DND-41 (cell line): ENCODE measurements around the gene MACF1.

Experiments used
- ATAC-seq: fragments of 200-7000 bp; cut with Tn5 transposase; 3 replicates; pipeline ENCODE4 v1.9.1; 2021; ENCODE audit warnings: low read depth; ENCODE audit not compliant: insufficient read depth
- DNase-seq: peaks from one replicate; pipeline ENCODE4 v3.0.0-alpha.2; 2020
- H2AFZ ChIP-seq: 2 replicates; pipeline ENCODE4 v1.6.0; 2012; ENCODE audit warnings: low read depth, low read length
- H3K27ac ChIP-seq: 2 replicates; pipeline ENCODE4 v1.5.1; 2012; ENCODE audit warnings: low read length, inconsistent platforms
- H3K27me3 ChIP-seq: fragments of 200-600 bp; sonication (generic); 2 replicates; pipeline ENCODE4 v1.6.0; 2012; ENCODE audit warnings: low read length, mild to moderate bottlenecking, inconsistent platforms; ENCODE audit not compliant: insufficient read depth, poor library complexity
- H3K36me3 ChIP-seq: 2 replicates; pipeline ENCODE4 v1.5.1; 2012; ENCODE audit warnings: low read length, inconsistent platforms; ENCODE audit not compliant: insufficient read depth
- H3K4me1 ChIP-seq: 2 replicates; pipeline ENCODE4 v1.5.1; 2012; ENCODE audit warnings: mild to moderate bottlenecking, low read length; ENCODE audit not compliant: insufficient read depth
- H3K4me2 ChIP-seq: 2 replicates; pipeline ENCODE4 v1.6.0; 2012; ENCODE audit warnings: mild to moderate bottlenecking, moderate library complexity, low read length, inconsistent platforms; ENCODE audit not compliant: insufficient read depth
- H3K4me3 ChIP-seq, 2 experiments: fragments of 200-600 bp in 1 of 2; shearing (Covaris generic) in 1 of 2; 2 replicates each; pipeline ENCODE4 v1.5.1; 2012 to 2016; ENCODE audit warnings: inconsistent platforms in 2 of 2, low read length in 2 of 2, mild to moderate bottlenecking in 2 of 2, low read depth in 1 of 2, moderate library complexity in 1 of 2
- H3K79me2 ChIP-seq: 2 replicates; pipeline ENCODE4 v1.6.0; 2012; ENCODE audit warnings: low read length, inconsistent platforms; ENCODE audit not compliant: insufficient read depth
- H3K9ac ChIP-seq: 2 replicates; pipeline ENCODE4 v1.6.0; 2012; ENCODE audit warnings: low read depth, mild to moderate bottlenecking, inconsistent platforms, low read length, moderate library complexity
- H3K9me3 ChIP-seq: 2 replicates; pipeline ENCODE4 v1.5.1; 2012; ENCODE audit warnings: low read length, moderate library complexity, mild to moderate bottlenecking, inconsistent platforms; ENCODE audit not compliant: insufficient read depth, severe bottlenecking
- H4K20me1 ChIP-seq: 2 replicates; pipeline ENCODE4 v1.6.0; 2012; ENCODE audit warnings: low read length; ENCODE audit not compliant: insufficient read depth
- EZH2 ChIP-seq: IDR thresholded peaks from 3 replicates; pipeline ENCODE4 v1.6.1; 2012; ENCODE audit warnings: borderline replicate concordance, low read depth, mild to moderate bottlenecking, moderate library complexity, low read length, inconsistent platforms; ENCODE audit not compliant: severe bottlenecking
- TF ChIP-seq, protein P1 (sequence below): IDR thresholded peaks from 2 replicates; pipeline ENCODE4 v1.5.1; 2012; ENCODE audit warnings: borderline replicate concordance, low read length, moderate library complexity, mild to moderate bottlenecking; ENCODE audit not compliant: poor library complexity, severe bottlenecking; ENCODE audit errors: extremely low read depth

Gene MACF1

DNA sequence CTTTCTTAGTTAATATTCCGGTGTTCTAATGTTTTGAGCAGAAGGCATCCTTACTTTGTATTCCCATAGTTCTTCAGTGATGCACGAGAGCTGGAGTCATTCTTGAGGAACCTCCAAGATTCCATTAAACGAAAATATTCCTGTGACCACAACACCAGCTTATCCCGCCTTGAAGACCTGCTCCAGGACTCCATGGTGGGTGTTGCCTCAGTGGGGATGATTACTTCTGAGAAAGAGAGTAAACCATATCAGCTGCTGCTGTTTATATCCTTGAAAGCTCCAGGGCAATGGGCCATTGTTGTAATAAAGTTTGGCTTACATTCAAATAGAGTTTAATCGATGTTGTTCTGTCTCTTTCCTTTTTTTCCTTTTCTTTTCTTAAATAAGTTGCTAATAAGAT lies 93.1 kb downstream of the MACF1 start:
- H3K4me2 ChIP-seq: no peak overlapping the region
- no peaks in the 10 kb centered on the region for H3K79me2 ChIP-seq
- H3K4me3 ChIP-seq: no peak overlapping the region
- ATAC-seq (no peak), DNase-seq (no peak)
- H3K9ac ChIP-seq: no peak overlapping the region
- H3K4me1 ChIP-seq: no peaks in the 10 kb centered on the region
- H3K9me3 ChIP-seq: no peaks in the 10 kb centered on the region
- no peak overlapping the region for H3K27ac ChIP-seq
- H3K36me3 ChIP-seq: peaks cover 73% of the 10 kb centered on the region
- H3K27me3 ChIP-seq: no peaks in the 10 kb centered on the region
- TF ChIP-seq EZH2: no peak
- TF ChIP-seq, protein P1, sequence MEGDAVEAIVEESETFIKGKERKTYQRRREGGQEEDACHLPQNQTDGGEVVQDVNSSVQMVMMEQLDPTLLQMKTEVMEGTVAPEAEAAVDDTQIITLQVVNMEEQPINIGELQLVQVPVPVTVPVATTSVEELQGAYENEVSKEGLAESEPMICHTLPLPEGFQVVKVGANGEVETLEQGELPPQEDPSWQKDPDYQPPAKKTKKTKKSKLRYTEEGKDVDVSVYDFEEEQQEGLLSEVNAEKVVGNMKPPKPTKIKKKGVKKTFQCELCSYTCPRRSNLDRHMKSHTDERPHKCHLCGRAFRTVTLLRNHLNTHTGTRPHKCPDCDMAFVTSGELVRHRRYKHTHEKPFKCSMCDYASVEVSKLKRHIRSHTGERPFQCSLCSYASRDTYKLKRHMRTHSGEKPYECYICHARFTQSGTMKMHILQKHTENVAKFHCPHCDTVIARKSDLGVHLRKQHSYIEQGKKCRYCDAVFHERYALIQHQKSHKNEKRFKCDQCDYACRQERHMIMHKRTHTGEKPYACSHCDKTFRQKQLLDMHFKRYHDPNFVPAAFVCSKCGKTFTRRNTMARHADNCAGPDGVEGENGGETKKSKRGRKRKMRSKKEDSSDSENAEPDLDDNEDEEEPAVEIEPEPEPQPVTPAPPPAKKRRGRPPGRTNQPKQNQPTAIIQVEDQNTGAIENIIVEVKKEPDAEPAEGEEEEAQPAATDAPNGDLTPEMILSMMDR: no peak
- no peaks in the 10 kb centered on the region; the same call in 1 of the 2 replicates for H4K20me1 ChIP-seq
- no peak overlapping the region for H2AFZ ChIP-seq

DNA sequence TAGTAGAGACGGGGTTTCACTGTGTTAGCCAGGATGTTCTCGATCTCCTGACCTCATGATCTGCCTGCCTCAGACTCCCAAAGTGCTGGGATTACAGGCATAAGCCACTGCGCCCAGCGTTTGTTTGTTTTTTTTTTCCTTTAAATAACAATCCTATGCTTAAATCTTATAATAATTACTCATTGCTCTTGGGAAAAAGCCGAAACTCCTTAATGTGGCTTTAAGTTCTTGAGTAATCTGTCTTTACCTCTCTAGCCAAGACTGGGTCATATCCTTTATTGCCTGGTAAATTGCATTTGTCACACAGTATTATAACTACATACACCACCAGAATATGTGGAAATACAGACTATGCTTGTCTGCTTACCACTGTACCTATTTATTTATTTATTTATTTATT lies 97.1 kb downstream of the MACF1 start:
- no peaks in the 10 kb centered on the region; the same call in 1 of the 2 replicates for H4K20me1 ChIP-seq
- no peak for TF ChIP-seq EZH2
- TF ChIP-seq, protein P1: no peak
- no peaks in the 10 kb centered on the region for H3K4me1 ChIP-seq
- H3K9me3 ChIP-seq: no peaks in the 10 kb centered on the region
- ATAC-seq: no peak
- H2AFZ ChIP-seq: no peak overlapping the region
- no peaks in the 10 kb centered on the region for H3K79me2 ChIP-seq
- H3K9ac ChIP-seq: no peak overlapping the region
- no peak overlapping the region for H3K4me3 ChIP-seq
- H3K27ac ChIP-seq: no peak overlapping the region
- H3K36me3 ChIP-seq: peaks cover 58% of the 10 kb centered on the region
- DNase-seq: no peak
- H3K27me3 ChIP-seq: no peaks in the 10 kb centered on the region
- H3K4me2 ChIP-seq: no peak overlapping the region

DNA sequence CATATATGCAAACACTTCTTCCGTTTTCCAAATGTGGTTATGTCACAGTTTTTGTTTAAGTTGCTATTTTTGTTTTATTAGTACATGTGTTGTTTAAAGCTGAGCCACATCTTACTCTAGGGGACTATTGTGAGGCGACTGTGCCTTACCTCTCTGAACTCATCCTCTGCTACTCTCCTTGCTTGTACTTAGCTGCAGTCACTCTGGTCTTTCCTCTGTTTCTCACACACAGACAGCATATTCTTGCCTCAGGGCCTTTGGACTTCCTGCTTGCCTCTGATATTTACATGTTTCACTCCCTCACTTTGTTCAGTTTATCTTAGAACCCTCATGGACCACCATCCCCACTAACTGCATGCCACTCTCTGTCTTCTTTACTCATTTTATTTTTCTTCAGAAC lies 101.1 kb downstream of the MACF1 start:
- no peak for TF ChIP-seq EZH2
- TF ChIP-seq, protein P1: no peak
- Histone ChIP-seq H3K79me2 (no peaks in the 10 kb centered on the region), H2AFZ (no peak overlapping the region), H3K9ac (no peak overlapping the region), H3K9me3 (no peaks in the 10 kb centered on the region), H3K36me3 (peaks cover 51% of the 10 kb centered on the region), H3K27me3 (no peaks in the 10 kb centered on the region), H3K4me1 (no peaks in the 10 kb centered on the region), H3K4me2 (no peak overlapping the region), H4K20me1 (no peaks in the 10 kb centered on the region), H3K27ac (no peak overlapping the region), H3K4me3 (no peak overlapping the region)
- DNase-seq (no peak), ATAC-seq (no peak)

DNA sequence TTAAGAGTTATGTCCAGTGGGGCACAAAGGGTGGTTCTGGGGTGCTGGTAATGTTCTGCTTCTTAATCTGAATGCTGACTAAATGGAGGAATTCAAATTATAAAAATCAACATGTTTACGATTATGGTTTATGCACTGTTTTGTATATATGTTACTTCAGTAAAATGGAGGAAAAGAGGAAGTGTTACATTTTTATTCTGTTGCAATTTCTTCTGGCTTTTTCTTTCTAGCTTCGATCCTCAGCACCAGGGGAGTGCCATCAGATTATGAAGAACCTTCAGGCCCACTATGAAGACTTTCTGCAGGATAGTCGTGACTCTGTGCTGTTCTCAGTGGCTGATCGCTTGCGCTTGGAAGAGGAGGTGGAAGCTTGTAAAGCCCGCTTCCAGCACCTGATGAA lies 105.5 kb downstream of the MACF1 start:
- no peak for ATAC-seq
- Histone ChIP-seq H3K27me3 (no peaks in the 10 kb centered on the region), H3K36me3 (peaks cover 61% of the 10 kb centered on the region)

More for the DNA sequence above, 105.5 kb downstream of the MACF1 start:
- Histone ChIP-seq H3K27ac (no peak overlapping the region), H2AFZ (no peak overlapping the region), H3K9ac (no peak overlapping the region), H3K4me3 (no peak overlapping the region), H3K9me3 (no peaks in the 10 kb centered on the region), H3K4me2 (no peak overlapping the region), H4K20me1 (no peaks in the 10 kb centered on the region), H3K4me1 (no peaks in the 10 kb centered on the region), H3K79me2 (no peaks in the 10 kb centered on the region)
- no peak for DNase-seq
- TF ChIP-seq EZH2: no peak
- TF ChIP-seq, protein P1: no peak
